ENCODE results near the gene CDK11A.

- TF ChIP-seq CTCF (conservative IDR thresholded peaks at IDR 0.05; ENCODE audit: low read depth, low read length) (no peak), EZH2 (IDR thresholded peaks at IDR 0.05; ENCODE audit: borderline replicate concordance, low read depth, low read length, poor library complexity, severe bottlenecking) (no peak)
These were observed 39.8 kb upstream of the CDK11A start for GRCh38 chr1:1763657-1764621.
